CD4-positive, CD25-positive, alpha-beta regulatory T cell (primary cell): ENCODE data around the gene ZC3H15. TPM values are rescaled to one million over a fixed set of nuclear protein-coding genes. Genes with fewer than 3 reads are reported as not detected.
A peak's percentile ranks its signal among the peaks of the same experiment; 100 is the strongest.
"Not testable (repeated sequence)": the region's sequence is repeated elsewhere in the genome, so short reads cannot be mapped to it uniquely, and the experiment has no call there.

Source experiments
- ATAC-seq, 2 donors: fragments of 150-1000 bp; cut with Tn5 transposase; one replicate each; pipeline ENCODE4 v1.10.0; 2021; ENCODE audit warnings: low read depth in 2 of 2, moderate number of reproducible peaks in 2 of 2, moderate library complexity in 1 of 2
- DNase-seq, 3 donors: peaks; one replicate each; pipeline versions ENCODE4 v3.0.0 to v3.0.0-alpha.2; 2012 to 2022; ENCODE audit warnings: mixed read lengths in 1 of 3
- H3K27ac ChIP-seq: one replicate; pipeline ENCODE4 v1.7.0; 2013; ENCODE audit warnings: mild to moderate bottlenecking, low read length; ENCODE audit not compliant: insufficient read depth, poor library complexity, severe bottlenecking
- H3K27me3 ChIP-seq: one replicate; pipeline ENCODE4 v1.7.0; 2013; ENCODE audit warnings: low read length; ENCODE audit not compliant: control insufficient read depth, insufficient read depth
- H3K36me3 ChIP-seq: one replicate; pipeline ENCODE4 v1.7.0; 2013; ENCODE audit warnings: mild to moderate bottlenecking, low read length, moderate library complexity; ENCODE audit not compliant: control insufficient read depth, insufficient read depth
- H3K4me1 ChIP-seq: 2 replicates; pipeline ENCODE4 v1.7.0; 2013; ENCODE audit warnings: mild to moderate bottlenecking, low read length; ENCODE audit not compliant: insufficient read depth, control insufficient read depth, poor library complexity, severe bottlenecking
- H3K4me3 ChIP-seq: one replicate; pipeline ENCODE4 v1.7.0; 2013; ENCODE audit warnings: low read depth, mild to moderate bottlenecking, low read length, moderate library complexity
- H3K9me3 ChIP-seq, 2 experiments: 1 replicate in 1 of 2; 2 replicates in 1 of 2; pipeline ENCODE4 v1.7.0; 2013; ENCODE audit warnings: low read length in 2 of 2, mild to moderate bottlenecking in 1 of 2, moderate library complexity in 1 of 2; ENCODE audit not compliant: control insufficient read depth in 2 of 2
- H3K27ac Mint-ChIP-seq, 3 donors: one replicate each; pipeline ENCODE4 v1.8.0; 2020 to 2022; ENCODE audit warnings: mild to moderate bottlenecking in 3 of 3, mixed read lengths in 3 of 3, moderate library complexity in 2 of 3
- H3K27me3 Mint-ChIP-seq: one replicate; pipeline ENCODE4 v1.8.0; 2022; ENCODE audit warnings: mild to moderate bottlenecking, mixed read lengths
- H3K36me3 Mint-ChIP-seq: one replicate; pipeline ENCODE4 v1.8.0; 2020; ENCODE audit warnings: mixed read lengths
- H3K4me1 Mint-ChIP-seq, 4 donors: one replicate each; pipeline ENCODE4 v1.8.0; 2020 to 2022; ENCODE audit warnings: mixed read lengths in 4 of 4, mild to moderate bottlenecking in 1 of 4
- H3K4me3 Mint-ChIP-seq, 4 donors: one replicate each; pipeline ENCODE4 v1.8.0; 2020 to 2022; ENCODE audit warnings: mild to moderate bottlenecking in 4 of 4, mixed read lengths in 4 of 4, moderate library complexity in 3 of 4
- H3K9me3 Mint-ChIP-seq, 7 donors: one replicate each; pipeline ENCODE4 v1.8.0; 2020 to 2022; ENCODE audit warnings: mixed read lengths in 7 of 7, mild to moderate bottlenecking in 3 of 7, moderate library complexity in 2 of 7
- polyA plus RNA-seq, 4 donors: library from polyadenylated mRNA; unstranded; fragments of 300-500 nt; fragmentation: Illumina TruSeq; gene quantifications; one replicate each; pipeline ENCODE4 v1.2.3, GENCODE V29; 2021
- total RNA-seq: library from RNA; stranded (reverse); gene quantifications from one replicate; pipeline ENCODE4 v1.2.3, GENCODE V29; 2022

The ZC3H15 gene
- total and polyA plus RNA-seq, 5 donors from 2014 or later = 60.4 to 92.5 (median 69.0) TPM

DNA sequence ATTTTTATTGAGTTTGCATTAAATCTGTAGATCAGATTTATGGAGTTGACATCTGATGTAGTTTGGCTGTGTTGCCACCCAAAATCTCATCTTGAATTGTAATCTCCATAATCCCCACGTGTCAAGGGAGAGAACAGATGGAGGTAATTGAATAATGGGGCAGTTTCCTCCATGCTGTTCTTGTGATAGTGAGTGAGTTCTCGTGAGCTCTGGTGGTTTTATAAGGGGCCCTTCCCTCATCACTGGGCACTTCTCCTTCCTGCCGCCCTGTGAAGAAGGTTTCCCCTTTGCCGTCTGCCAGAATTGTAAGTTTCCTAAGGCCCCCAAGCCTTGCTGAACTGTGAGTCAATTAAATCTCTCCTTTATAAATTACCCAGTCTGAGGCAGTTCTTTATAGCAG is 32.2 kb downstream of the ZC3H15 start:
- DNase-seq (no peak), ATAC-seq (no peak)
- Mint-ChIP-seq H3K4me3 (no peak overlapping the region), H3K27ac (peak overlapping the region in 2 of 3 donors; percentile 18 to 33), H3K27me3 (no peaks in the 10 kb centered on the region), H3K4me1 (peaks cover 0 to 8% (median 3%) of the 10 kb centered on the region in 4 donors), H3K36me3 (peaks cover 33% of the 10 kb centered on the region), H3K9me3 (no peaks in the 10 kb centered on the region)
- Histone ChIP-seq H3K4me3 (no peak overlapping the region), H3K9me3 (no peaks in the 10 kb centered on the region), H3K27ac (no peak overlapping the region), H3K4me1 (no peaks in the 10 kb centered on the region), H3K27me3 (no peaks in the 10 kb centered on the region), H3K36me3 (peaks cover 22% of the 10 kb centered on the region)

DNA sequence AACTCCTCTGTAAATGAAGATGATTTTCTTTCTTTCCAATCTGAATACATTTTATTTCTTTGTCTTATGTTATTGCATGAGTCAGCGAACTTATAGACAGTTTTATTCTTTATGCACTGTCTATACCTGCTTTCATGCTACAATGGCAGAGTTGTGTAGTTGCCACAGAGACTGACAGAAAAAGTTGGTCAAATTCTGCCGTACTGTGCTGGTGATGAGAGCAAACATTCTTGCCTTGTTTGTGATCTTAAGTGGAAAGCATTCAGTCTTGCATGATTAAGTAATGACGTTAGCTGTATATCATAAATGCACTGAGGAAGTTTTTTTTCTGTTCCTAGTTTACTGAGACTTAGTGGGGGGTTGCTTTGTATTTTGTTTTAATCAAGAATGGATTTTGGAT is 32.9 kb downstream of the ZC3H15 start:
- no peak overlapping the region for H3K4me3 ChIP-seq
- peaks cover 17% of the 10 kb centered on the region for H3K36me3 ChIP-seq
- ATAC-seq (no peak), DNase-seq (no peak)
- Mint-ChIP-seq H3K4me3 (no peak overlapping the region), H3K27ac (peak overlapping the region in 1 of 3 donors; percentile 55), H3K36me3 (peaks cover 30% of the 10 kb centered on the region), H3K27me3 (no peaks in the 10 kb centered on the region), H3K9me3 (no peaks in the 10 kb centered on the region), H3K4me1 (peaks cover 0 to 8% (median 4%) of the 10 kb centered on the region in 4 donors)
- no peaks in the 10 kb centered on the region for H3K27me3 ChIP-seq
- H3K9me3 ChIP-seq = no peaks in the 10 kb centered on the region
- no peak overlapping the region for H3K27ac ChIP-seq
- no peaks in the 10 kb centered on the region for H3K4me1 ChIP-seq

DNA sequence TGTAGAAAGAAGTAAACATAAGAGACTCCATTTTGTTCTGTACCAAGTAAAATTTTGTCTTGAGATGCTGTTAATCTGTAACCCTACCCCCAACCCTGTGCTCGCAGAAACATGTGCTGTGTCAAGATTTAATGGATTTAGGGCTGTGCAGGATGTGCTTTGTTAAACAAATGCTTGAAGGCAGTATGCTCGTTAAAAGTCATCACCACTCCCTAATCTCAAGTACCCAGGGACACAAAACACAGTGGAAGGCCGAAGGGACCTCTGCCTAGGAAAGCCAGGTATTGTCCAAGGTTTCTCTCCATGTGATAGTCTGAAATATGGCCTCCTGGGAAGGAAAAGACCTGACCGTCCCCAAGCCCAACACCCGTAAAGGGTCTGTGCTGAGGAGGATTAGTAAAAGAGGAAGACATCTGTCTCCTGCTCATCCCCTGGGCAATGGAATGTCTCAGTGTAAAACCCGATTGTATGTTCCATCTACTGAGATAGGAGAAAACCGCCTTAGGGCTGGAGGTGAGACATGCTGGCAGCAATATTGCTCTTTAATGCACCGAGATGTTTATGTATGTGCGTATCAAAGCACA is 35.6 kb downstream of the ZC3H15 start:
- not testable (repeated sequence) for H3K9me3 ChIP-seq, H3K4me3 Mint-ChIP-seq, H3K4me1 Mint-ChIP-seq, H3K27me3 ChIP-seq, H3K4me3 ChIP-seq, H3K4me1 ChIP-seq, H3K27ac Mint-ChIP-seq, ATAC-seq, H3K27ac ChIP-seq, DNase-seq, H3K27me3 Mint-ChIP-seq, H3K9me3 Mint-ChIP-seq
- peaks cover 12% of the 10 kb centered on the region for H3K36me3 ChIP-seq
- H3K36me3 Mint-ChIP-seq = peaks cover 30% of the 10 kb centered on the region

DNA sequence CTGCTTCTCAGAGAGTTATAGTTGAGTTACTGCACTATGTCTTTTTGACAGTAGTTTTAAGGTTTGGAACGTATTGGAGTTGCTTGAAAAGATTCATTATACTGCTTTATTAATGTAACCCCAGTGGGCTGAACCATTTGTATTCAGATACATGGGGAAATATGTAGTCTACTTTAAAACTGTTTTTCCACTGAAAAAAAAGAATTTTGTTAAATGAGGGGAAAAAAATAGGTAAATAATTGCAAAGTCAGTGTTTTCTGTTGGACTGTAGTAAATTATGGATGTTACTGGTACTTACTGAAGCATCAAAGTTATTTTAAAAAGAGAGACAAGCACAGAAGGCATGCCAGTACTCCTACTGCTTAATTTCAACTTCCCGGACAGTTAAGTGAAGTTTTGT is 36.4 kb downstream of the ZC3H15 start:
- Histone ChIP-seq H3K9me3 (no peaks in the 10 kb centered on the region), H3K27me3 (no peaks in the 10 kb centered on the region), H3K36me3 (peaks cover 5% of the 10 kb centered on the region), H3K27ac (no peak overlapping the region), H3K4me3 (no peak overlapping the region), H3K4me1 (no peaks in the 10 kb centered on the region)
- H3K27me3 Mint-ChIP-seq = no peaks in the 10 kb centered on the region
- H3K9me3 Mint-ChIP-seq = peaks cover 0 to under 1% (median 0%) of the 10 kb centered on the region in 7 donors
- ATAC-seq (no peak), DNase-seq (no peak)
- H3K4me1 Mint-ChIP-seq = peaks cover 0 to 10% (median 5%) of the 10 kb centered on the region in 4 donors
- H3K4me3 Mint-ChIP-seq = no peak overlapping the region
- peaks cover 26% of the 10 kb centered on the region for H3K36me3 Mint-ChIP-seq
- H3K27ac Mint-ChIP-seq = no peak overlapping the region

DNA sequence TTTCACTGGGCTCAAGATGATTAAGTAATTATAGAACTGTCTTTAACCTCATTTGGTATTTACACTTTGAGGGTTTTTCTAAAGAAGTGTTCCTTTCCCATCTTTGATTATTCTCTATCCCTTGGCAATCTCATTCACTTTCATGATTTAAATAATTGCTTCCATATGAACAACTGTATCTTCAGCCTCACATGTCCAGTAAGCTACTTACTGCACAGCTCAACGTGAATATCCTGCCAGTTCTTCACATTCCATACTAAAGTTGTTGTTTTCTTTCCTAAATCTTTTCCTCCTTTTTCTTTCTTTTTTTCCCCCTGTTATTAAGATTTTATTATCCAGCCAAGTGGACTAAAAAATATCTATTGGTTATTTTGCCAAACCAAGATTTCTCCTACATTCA is 37.7 kb downstream of the ZC3H15 start:
- H3K27me3 ChIP-seq = no peaks in the 10 kb centered on the region
- H3K4me3 Mint-ChIP-seq = no peak overlapping the region
- peaks cover 0 to 10% (median 2%) of the 10 kb centered on the region in 4 donors for H3K4me1 Mint-ChIP-seq
- no peak overlapping the region for H3K4me3 ChIP-seq
- H3K36me3 Mint-ChIP-seq = peaks cover 26% of the 10 kb centered on the region
- H3K27ac Mint-ChIP-seq = no peak overlapping the region
- no peak for DNase-seq
- H3K27me3 Mint-ChIP-seq = no peaks in the 10 kb centered on the region
- no peaks in the 10 kb centered on the region for H3K9me3 ChIP-seq
- H3K9me3 Mint-ChIP-seq = peaks cover 0 to 2% (median 0%) of the 10 kb centered on the region in 7 donors
- no peak overlapping the region for H3K27ac ChIP-seq
- ATAC-seq = no peak
- no peaks in the 10 kb centered on the region for H3K4me1 ChIP-seq
- H3K36me3 ChIP-seq = peaks cover 5% of the 10 kb centered on the region

DNA sequence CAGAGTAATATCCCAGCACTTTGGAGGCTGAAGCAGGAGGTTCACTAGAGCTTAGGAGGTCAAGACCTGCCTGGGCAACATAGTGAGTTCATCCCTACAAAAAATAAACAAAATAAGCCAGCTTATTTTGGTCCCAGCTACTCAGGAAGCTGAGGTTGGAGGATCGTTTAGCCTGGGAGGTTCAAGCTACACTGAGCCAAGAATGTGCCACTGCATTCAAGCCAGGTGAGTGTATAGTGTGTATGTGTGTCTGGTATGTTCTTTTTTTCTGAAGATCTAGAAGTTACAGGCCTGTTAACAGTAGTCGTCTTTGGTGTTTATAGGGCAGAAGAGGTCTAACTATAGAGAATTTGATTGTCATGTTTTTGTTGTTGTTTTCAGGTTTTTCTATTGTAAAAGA is 40.2 kb downstream of the ZC3H15 start:
- no peaks in the 10 kb centered on the region for H3K4me1 ChIP-seq
- DNase-seq = no peak
- H3K27ac ChIP-seq = no peak overlapping the region
- ATAC-seq = no peak
- no peak overlapping the region for H3K4me3 ChIP-seq
- no peak overlapping the region for H3K4me3 Mint-ChIP-seq
- H3K4me1 Mint-ChIP-seq = peaks cover 0 to 6% (median under 1%) of the 10 kb centered on the region in 4 donors
- H3K36me3 Mint-ChIP-seq = peaks cover 9% of the 10 kb centered on the region
- H3K9me3 Mint-ChIP-seq = peaks cover 0 to 2% (median 0%) of the 10 kb centered on the region in 7 donors
- H3K9me3 ChIP-seq = no peaks in the 10 kb centered on the region
- H3K36me3 ChIP-seq = no peaks in the 10 kb centered on the region
- H3K27ac Mint-ChIP-seq = no peak overlapping the region
- no peaks in the 10 kb centered on the region for H3K27me3 ChIP-seq
- H3K27me3 Mint-ChIP-seq = peaks cover 5% of the 10 kb centered on the region

DNA sequence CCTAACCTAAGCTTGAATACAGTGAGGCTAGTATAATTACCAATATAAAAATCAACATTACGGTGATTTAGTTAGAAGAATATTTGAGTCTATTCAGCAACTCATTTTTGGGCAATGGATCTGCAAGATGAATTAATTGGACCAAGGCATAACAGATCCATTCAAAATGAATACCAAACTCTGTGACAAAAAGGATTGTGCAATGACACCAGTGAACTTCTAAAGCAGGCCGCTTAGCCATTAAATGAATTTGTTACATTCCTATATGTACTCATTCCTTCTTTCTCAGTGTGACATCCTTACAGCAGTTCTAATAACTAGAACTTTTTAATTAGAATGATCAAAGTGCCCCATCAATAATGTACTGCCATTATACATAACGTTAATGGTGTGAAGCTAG is 44.3 kb downstream of the ZC3H15 start:
- ATAC-seq (no peak), DNase-seq (no peak)
- no peaks in the 10 kb centered on the region for H3K4me1 ChIP-seq
- H3K4me3 ChIP-seq = no peak overlapping the region
- H3K27ac ChIP-seq = no peak overlapping the region
- Mint-ChIP-seq H3K4me1 (no peaks in the 10 kb centered on the region), H3K27ac (no peak overlapping the region), H3K36me3 (no peaks in the 10 kb centered on the region), H3K27me3 (peaks cover 11% of the 10 kb centered on the region), H3K9me3 (peaks cover 0 to 2% (median 0%) of the 10 kb centered on the region in 7 donors), H3K4me3 (no peak overlapping the region)
- H3K27me3 ChIP-seq = no peaks in the 10 kb centered on the region
- H3K9me3 ChIP-seq = no peaks in the 10 kb centered on the region
- H3K36me3 ChIP-seq = no peaks in the 10 kb centered on the region

DNA sequence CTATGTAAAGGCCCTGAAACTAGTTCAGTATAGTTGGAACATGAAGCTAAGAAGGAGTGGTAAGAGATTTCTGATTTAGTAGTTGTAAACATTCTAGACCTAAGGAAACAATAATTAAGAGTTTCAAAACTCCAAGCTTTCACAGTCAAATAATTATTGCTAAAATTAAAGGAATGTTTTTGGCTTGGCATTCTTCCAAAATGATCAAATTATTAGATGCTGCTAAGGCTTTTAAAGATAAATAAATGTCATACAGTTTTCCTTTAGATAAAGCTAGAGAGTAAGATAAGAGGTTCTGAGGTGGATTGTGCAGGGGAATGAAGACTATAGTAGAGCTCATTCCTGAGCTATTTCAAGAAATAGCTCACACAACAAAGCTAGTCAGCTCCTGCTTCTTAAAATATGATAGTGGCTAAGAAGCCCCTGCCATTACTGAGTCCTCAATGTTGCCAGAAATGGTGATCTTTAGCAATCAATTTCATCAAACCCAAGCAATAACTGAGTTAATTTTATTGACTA is 45.3 kb downstream of the ZC3H15 start:
- Histone ChIP-seq H3K36me3 (no peaks in the 10 kb centered on the region), H3K4me1 (no peaks in the 10 kb centered on the region), H3K27ac (no peak overlapping the region), H3K27me3 (no peaks in the 10 kb centered on the region), H3K9me3 (no peaks in the 10 kb centered on the region), H3K4me3 (no peak overlapping the region)
- Mint-ChIP-seq H3K9me3 (peaks cover 0 to 5% (median 0%) of the 10 kb centered on the region in 7 donors), H3K4me3 (no peak overlapping the region), H3K36me3 (no peaks in the 10 kb centered on the region), H3K27me3 (peaks cover 11% of the 10 kb centered on the region), H3K27ac (no peak overlapping the region), H3K4me1 (no peaks in the 10 kb centered on the region)
- DNase-seq (no peak), ATAC-seq (no peak)
